Upper lobe of left lung (tissue), 6 donors: ENCODE results near the gene TRAF2. TPM values are rescaled to one million over a fixed set of nuclear protein-coding genes. Genes with fewer than 3 reads are reported as not detected.

Source experiments
- ATAC-seq, 2 donors: fragments of 200-7000 bp; cut with Tn5 transposase; one replicate each; pipeline ENCODE4 v1.9.1; 2022; ENCODE audit warnings: mild to moderate bottlenecking in 2 of 2, moderate library complexity in 2 of 2; ENCODE audit not compliant: low FRiP score in 2 of 2
- DNase-seq, 2 donors: peaks; one replicate each; pipeline ENCODE4 v3.0.0-alpha.2; 2019 to 2020
- H3K27ac ChIP-seq, 4 donors: fragments of 200-600 bp; sonication (generic); one replicate each; pipeline ENCODE4 v1.5.1; 2016 to 2019
- H3K27me3 ChIP-seq, 4 donors: fragments of 200-600 bp; sonication (generic); one replicate each; pipeline ENCODE4 v1.5.1; 2017 to 2019
- H3K36me3 ChIP-seq, 4 donors: fragments of 200-600 bp; sonication (generic); one replicate each; pipeline ENCODE4 v1.5.1; 2016 to 2019
- H3K4me1 ChIP-seq, 4 donors: fragments of 200-600 bp; sonication (generic); one replicate each; pipeline ENCODE4 v1.5.1; 2018 to 2019
- H3K4me3 ChIP-seq, 4 donors: fragments of 200-600 bp; sonication (generic); one replicate each; pipeline ENCODE4 v1.5.1; 2017 to 2019; ENCODE audit warnings: mild to moderate bottlenecking in 2 of 4, moderate library complexity in 1 of 4
- H3K9me3 ChIP-seq, 4 donors: fragments of 200-600 bp; sonication (generic); one replicate each; pipeline ENCODE4 v1.5.1; 2018 to 2019
- EP300 ChIP-seq, 4 donors: sonication (generic); formaldehyde crosslinking; IDR thresholded peaks; one replicate each; pipeline ENCODE4 v1.5.1; 2017; ENCODE audit warnings: antibody characterized with exemption in 4 of 4, control low read depth in 2 of 4
- POLR2A ChIP-seq, 4 donors: fragments of 450-650 bp; IDR thresholded peaks; one replicate each; pipeline ENCODE4 v1.5.1; 2016 to 2017; ENCODE audit warnings: antibody characterized with exemption in 4 of 4, mild to moderate bottlenecking in 2 of 4
- POLR2AphosphoS5 ChIP-seq, 2 donors: sonication (generic); formaldehyde crosslinking; IDR thresholded peaks; one replicate each; pipeline ENCODE4 v1.5.1; 2017; ENCODE audit warnings: antibody characterized with exemption in 2 of 2
- WGBS, 2 donors: methylation state at CpG; one replicate each; pipeline ENCODE4 v1.1.5; 2017 to 2018; 5-methylcytosine and 5-hydroxymethylcytosine counted together
- total RNA-seq, 6 donors: library from RNA; depleted of rRNA in 4 of 6; stranded (reverse); fragments of >200 nt in 4 of 6; gene quantifications; one replicate each; pipeline versions ENCODE4 v1.1.0 to v1.2.1, GENCODE V29; 2016 to 2021
- TF ChIP-seq, protein P1 (sequence below), 6 experiments: fragments of 450-650 bp in 4 of 6; fragments of 200-600 bp in 2 of 6; sonication (generic) in 2 of 6; IDR thresholded peaks; one replicate each; pipeline ENCODE4 v1.5.1; 2016 to 2019; ENCODE audit warnings: antibody characterized with exemption in 6 of 6
- donor health status: DM: no; HTN: no; CAD: no; lungs with moderate emphysema.
- donor health status: DM: no; HTN: yes; CAD: no; lungs with severe emphysema.

The TRAF2 gene
- total RNA-seq, 6 donors from 2014 or later, result 10.6 to 20.8 (median 13.4) TPM

DNA sequence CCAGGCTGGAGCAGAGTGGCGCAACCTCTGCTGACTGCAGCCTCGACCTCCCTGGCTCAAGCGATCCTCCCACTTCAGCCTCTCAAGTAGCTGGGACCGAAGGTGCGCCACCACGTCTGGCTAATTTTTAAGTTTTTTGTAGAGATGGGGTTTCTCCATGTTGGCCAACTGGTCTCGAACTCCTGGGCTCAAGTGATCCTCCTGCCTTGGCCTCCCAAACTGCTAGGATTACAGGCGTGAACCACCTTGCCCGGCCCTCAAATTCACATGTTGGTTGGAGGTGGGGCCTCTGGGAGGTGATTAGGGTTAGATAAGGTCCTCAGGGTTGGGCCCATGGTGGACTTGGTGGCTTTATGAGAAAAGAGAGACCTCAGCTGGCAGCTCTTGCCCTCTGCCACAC, 75.8 kb downstream of the TRAF2 start:
- no peak for ATAC-seq
- 94 to 97% methylated on average over 9 of the region's 9 CpGs for WGBS, 2 donors

DNA sequence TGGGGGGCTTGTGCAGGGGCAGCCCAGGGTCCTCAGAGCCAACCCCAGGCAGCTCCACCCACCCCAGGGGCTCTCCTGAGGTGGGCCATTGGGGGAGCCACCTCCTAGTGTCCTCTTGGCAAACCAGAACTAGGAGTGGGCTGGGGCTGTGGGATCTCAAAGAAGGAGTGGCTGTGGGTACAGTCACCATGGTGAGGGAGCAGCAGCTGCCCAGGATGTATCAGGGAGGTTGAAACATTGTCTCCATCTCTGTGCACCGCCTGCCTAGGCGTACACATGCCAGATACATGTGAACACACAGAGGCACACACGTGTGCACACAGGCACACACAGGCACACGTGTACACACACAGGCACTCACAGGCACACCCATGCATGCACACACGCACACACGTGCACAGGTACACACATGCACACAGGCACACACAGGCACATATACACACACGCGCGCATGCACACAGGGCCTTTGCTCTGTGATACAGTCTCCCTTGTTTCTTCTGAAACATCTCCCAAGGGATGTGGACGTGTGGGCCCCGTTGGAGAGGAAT, 76.5 kb downstream of the TRAF2 start:
- no peak overlapping the region for H3K4me3 ChIP-seq
- H3K36me3 ChIP-seq, result no peaks in the 10 kb centered on the region
- ATAC-seq, result no peak
- WGBS, 2 donors, result 86 to 89% methylated on average over 4 to 11 of the region's 11 CpGs
- peaks cover 7 to 30% (median 18%) of the 10 kb centered on the region in 4 donors for H3K4me1 ChIP-seq
- DNase-seq, result peak in 1 of 2 donors; percentile 7
- H3K27me3 ChIP-seq, result no peaks in the 10 kb centered on the region
- no peaks in the 10 kb centered on the region for H3K9me3 ChIP-seq
- no peak overlapping the region for H3K27ac ChIP-seq
- TF ChIP-seq, protein P1, sequence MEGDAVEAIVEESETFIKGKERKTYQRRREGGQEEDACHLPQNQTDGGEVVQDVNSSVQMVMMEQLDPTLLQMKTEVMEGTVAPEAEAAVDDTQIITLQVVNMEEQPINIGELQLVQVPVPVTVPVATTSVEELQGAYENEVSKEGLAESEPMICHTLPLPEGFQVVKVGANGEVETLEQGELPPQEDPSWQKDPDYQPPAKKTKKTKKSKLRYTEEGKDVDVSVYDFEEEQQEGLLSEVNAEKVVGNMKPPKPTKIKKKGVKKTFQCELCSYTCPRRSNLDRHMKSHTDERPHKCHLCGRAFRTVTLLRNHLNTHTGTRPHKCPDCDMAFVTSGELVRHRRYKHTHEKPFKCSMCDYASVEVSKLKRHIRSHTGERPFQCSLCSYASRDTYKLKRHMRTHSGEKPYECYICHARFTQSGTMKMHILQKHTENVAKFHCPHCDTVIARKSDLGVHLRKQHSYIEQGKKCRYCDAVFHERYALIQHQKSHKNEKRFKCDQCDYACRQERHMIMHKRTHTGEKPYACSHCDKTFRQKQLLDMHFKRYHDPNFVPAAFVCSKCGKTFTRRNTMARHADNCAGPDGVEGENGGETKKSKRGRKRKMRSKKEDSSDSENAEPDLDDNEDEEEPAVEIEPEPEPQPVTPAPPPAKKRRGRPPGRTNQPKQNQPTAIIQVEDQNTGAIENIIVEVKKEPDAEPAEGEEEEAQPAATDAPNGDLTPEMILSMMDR (IDR thresholded peaks at IDR 0.05), result no peak
- TF ChIP-seq POLR2A (IDR thresholded peaks at IDR 0.05) (no peak), POLR2AphosphoS5 (IDR thresholded peaks at IDR 0.05) (no peak), EP300 (IDR thresholded peaks at IDR 0.05) (no peak)

More for the DNA sequence above, 75.8 kb downstream of the TRAF2 start:
- TF ChIP-seq POLR2A (IDR thresholded peaks at IDR 0.05), result no peak
- no peak for TF ChIP-seq EP300 (IDR thresholded peaks at IDR 0.05)
- no peak for TF ChIP-seq POLR2AphosphoS5 (IDR thresholded peaks at IDR 0.05)
- TF ChIP-seq, protein P1 (IDR thresholded peaks at IDR 0.05), result no peak
- H3K4me3 ChIP-seq, result no peak overlapping the region
- no peaks in the 10 kb centered on the region for H3K9me3 ChIP-seq
- H3K27ac ChIP-seq, result no peak overlapping the region
- peaks cover 7 to 30% (median 18%) of the 10 kb centered on the region in 4 donors for H3K4me1 ChIP-seq
- no peak for DNase-seq
- H3K36me3 ChIP-seq, result no peaks in the 10 kb centered on the region
- H3K27me3 ChIP-seq, result no peaks in the 10 kb centered on the region

DNA sequence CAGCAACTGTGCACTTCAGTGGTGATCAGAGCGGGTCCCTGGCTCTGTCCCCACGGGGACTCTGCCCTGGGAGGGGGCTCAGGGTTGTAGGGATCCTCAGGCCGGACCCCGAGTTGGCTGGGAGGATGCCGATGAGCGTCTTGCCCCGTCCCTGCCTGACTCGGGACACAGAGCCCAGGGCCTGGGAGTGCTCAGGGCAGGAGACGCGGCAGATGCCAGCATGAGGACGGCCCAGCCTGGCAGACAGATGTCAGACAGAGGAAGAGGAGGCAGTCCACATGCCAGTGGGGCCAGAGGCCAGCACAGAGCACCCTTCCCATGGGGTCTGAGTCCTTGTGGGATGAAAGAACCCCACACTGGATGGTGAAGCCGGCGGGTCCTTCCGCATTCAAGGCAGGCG, 77.0 kb downstream of the TRAF2 start:
- 93 to 96% methylated on average over 7 to 15 of the region's 15 CpGs for WGBS, 2 donors
- peaks cover 7 to 30% (median 18%) of the 10 kb centered on the region in 4 donors for H3K4me1 ChIP-seq
- DNase-seq (peak in 1 of 2 donors; percentile 47), ATAC-seq (no peak)
- TF ChIP-seq EP300 (IDR thresholded peaks at IDR 0.05), result no peak
- no peaks in the 10 kb centered on the region for H3K9me3 ChIP-seq
- no peak overlapping the region for H3K4me3 ChIP-seq
- H3K27ac ChIP-seq, result no peak overlapping the region
- H3K27me3 ChIP-seq, result no peaks in the 10 kb centered on the region
- H3K36me3 ChIP-seq, result no peaks in the 10 kb centered on the region

DNA sequence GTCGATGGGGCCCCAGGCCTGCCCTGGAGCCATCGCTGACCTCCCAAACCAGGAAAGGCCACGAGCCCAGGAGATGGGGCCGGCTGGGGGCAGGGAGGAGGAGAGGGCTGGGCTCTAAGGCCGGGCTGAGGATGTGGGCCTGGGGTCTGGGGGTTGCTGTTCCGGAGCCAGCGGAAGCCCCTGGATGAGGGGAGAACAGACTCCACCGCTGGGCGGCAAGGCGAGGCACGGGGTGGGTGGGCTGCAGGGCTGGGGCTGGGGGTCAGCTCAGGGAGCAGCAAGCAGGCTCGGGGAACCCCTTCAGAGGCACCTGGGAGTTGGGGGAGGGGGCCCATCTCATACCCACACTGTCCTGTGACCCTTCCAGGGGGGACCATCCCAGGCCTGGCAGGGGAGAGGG, 77.4 kb downstream of the TRAF2 start:
- TF ChIP-seq POLR2AphosphoS5 (IDR thresholded peaks at IDR 0.05) (no peak), EP300 (IDR thresholded peaks at IDR 0.05) (no peak), POLR2A (IDR thresholded peaks at IDR 0.05) (no peak)
- TF ChIP-seq, protein P1 (IDR thresholded peaks at IDR 0.05), result no peak
- no peaks in the 10 kb centered on the region for H3K9me3 ChIP-seq
- peak in 1 of 2 donors; percentile 56 for DNase-seq
- H3K4me3 ChIP-seq, result no peak overlapping the region
- 92 to 100% methylated on average over 1 to 9 of the region's 12 CpGs for WGBS, 2 donors
- ATAC-seq, result no peak
- peaks cover 7 to 30% (median 18%) of the 10 kb centered on the region in 4 donors for H3K4me1 ChIP-seq
- no peaks in the 10 kb centered on the region for H3K36me3 ChIP-seq
- no peaks in the 10 kb centered on the region for H3K27me3 ChIP-seq
- H3K27ac ChIP-seq, result no peak overlapping the region

GRCh38 chr9:136964171-136964689, 77.9 kb downstream of the TRAF2 start:
- Histone ChIP-seq H3K27ac (no peak overlapping the region), H3K4me3 (no peak overlapping the region), H3K27me3 (no peaks in the 10 kb centered on the region), H3K4me1 (peaks cover 7 to 26% (median 18%) of the 10 kb centered on the region in 4 donors), H3K36me3 (no peaks in the 10 kb centered on the region), H3K9me3 (no peaks in the 10 kb centered on the region)
- TF ChIP-seq POLR2A (IDR thresholded peaks at IDR 0.05) (no peak), EP300 (IDR thresholded peaks at IDR 0.05) (no peak), POLR2AphosphoS5 (IDR thresholded peaks at IDR 0.05) (no peak)
- TF ChIP-seq, protein P1 (IDR thresholded peaks at IDR 0.05), result no peak
- WGBS, 2 donors, result 75% methylated on average over 18 of the region's 22 CpGs; no CpG with 5 or more reads in 1 of the 2 donors
- peak in 1 of 2 donors; percentile 64 for DNase-seq
- no peak for ATAC-seq
